HG02610 (cell line): ENCODE data around the gene CD109.
"Not testable (repeated sequence)": the region's sequence is repeated elsewhere in the genome, so short reads cannot be mapped to it uniquely, and the experiment has no call there.

Experiments
- ATAC-seq: cut with Tn5 transposase; IDR thresholded peaks from one replicate; pipeline ENCODE4 v1.9.1; 2021; ENCODE audit warnings: mild to moderate bottlenecking, moderate library complexity; ENCODE audit not compliant: unreplicated experiment

Gene CD109

DNA sequence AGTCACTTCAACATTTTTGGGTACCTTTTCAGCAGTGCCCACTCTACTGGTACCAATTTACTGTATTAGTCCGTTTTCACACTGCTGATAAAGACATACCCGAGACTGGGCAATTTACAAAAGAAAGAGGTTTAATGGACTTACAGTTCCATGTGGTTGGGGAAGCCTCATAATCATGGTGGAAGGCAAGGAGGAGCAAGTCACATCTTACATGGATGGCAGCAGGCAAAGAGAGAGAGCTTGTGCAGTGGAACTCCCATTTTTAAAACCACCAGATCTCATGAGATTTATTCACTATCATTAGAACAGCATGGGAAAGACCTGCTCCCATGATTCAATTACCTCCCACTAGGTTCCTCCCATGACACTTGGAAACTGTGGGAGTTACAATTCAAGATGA, 12.4 kb upstream of the CD109 start:
- not testable (repeated sequence) for ATAC-seq

DNA sequence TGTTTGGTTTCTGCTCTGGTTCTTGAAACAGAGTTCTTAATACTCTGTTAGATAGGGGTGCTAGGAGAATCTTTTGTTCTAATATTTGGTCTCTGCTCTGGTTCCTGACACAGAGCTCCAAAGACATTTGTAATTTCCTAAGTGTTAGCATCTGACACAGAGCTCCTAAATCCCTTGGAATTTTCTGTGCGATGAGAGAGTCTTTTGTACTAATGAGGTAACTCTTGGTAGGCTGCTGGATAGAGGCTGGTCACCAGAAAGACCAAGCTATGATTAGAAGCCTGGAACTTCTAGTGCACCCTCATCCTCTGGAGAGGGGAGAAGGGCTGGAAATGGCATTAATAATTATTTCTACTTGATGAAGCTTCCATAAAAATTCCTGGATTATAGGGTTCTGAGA, 7.7 kb upstream of the CD109 start:
- no peak for ATAC-seq

DNA sequence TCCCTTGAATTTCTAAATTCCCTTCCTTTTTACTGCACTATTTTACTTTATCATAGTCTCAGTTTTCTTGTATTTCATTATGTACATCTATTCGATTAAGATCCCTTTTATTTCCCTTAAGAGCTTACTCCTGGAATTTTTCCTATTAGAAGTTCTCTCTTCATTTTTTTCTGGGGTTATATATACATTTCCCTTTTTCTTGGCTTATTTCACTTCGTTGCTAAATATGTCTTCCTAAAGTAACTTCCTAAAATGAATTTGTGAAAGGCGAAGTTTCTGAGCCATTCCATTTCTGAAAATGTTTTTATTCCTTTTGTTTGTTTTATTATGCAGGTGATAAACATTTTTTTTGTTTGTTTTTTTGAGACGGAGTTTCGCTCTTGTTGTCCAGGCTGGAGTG, 5.9 kb upstream of the CD109 start:
- ATAC-seq = no peak

DNA sequence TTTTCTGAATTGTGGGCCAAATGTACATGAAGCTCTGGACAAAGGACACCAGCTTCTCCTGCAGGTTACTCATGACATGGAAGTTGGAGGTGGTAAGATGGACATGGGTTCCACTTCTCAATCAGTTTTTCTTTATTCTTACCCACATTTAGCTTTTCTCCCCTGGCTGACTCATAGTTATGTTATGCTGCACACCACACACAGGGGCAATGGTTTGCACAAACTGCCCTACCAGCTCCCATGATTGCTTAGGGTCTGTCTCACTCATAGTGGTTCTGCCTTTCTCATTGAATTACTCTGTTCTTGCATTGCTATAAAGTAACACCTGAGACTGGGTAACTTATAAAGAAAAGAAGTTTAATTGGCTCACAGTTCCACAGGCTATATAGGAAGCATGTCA, 4.5 kb upstream of the CD109 start:
- no peak for ATAC-seq

DNA sequence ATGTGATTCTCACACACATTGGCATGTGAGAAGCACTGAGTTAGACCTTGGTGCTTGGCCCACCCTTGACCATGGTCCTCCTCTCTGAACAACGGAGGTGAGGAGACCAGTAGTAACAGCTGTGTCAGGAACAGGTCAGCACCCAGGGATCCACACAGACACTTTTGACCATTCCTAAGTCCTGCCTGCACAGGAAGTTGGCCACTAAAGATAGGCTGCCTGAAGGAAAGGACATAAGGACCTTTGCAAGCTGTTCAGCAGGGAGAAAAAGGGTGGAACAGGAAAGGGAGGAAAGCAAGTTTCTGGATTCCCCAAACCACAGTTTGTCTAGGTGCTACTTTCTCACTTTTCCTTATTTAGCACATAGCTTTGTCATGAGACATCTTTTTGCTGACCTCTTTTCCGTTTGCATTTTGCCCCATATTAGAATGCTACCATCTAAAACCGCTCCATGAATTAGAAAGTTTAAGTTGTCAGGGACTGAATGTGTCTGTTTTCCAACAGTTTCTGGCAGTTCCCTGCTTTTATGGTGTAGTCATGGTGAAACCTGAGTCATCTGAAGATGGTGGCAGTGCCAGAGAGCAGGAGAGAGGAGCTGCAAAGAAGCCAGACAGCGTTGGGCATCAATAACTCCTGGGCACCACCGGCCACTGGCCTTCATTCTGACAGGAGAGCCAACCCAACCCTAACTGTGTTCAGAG, 1.1 kb upstream of the CD109 start:
- no peak for ATAC-seq

DNA sequence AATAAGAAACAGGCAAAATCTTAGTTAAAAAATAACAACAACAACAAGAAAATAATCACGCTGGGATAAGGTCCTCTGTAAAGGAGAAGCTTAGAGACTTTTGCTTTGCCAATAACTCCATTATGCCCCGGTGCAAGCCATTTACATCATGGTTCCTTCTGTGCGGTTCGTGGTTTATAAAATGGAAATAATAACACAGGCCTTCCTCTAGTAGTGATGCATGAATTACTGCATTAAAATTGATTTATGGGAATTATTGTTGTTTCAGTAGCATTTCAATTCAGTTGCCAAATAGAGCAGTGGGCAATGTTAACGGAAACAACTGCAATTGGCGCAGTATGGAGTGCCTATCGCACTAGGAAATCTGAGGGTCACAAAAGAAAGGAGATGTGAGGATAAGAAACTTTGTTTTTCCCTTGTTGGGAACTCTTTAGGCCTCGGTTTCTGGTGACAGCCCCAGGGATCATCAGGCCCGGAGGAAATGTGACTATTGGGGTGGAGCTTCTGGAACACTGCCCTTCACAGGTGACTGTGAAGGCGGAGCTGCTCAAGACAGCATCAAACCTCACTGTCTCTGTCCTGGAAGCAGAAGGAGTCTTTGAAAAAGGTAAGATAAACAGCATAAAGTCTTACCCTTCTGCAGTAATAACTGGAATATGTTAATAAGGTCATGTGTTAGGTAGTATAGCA, 1.1 kb downstream of the CD109 start:
- peak; percentile 52 for ATAC-seq

DNA sequence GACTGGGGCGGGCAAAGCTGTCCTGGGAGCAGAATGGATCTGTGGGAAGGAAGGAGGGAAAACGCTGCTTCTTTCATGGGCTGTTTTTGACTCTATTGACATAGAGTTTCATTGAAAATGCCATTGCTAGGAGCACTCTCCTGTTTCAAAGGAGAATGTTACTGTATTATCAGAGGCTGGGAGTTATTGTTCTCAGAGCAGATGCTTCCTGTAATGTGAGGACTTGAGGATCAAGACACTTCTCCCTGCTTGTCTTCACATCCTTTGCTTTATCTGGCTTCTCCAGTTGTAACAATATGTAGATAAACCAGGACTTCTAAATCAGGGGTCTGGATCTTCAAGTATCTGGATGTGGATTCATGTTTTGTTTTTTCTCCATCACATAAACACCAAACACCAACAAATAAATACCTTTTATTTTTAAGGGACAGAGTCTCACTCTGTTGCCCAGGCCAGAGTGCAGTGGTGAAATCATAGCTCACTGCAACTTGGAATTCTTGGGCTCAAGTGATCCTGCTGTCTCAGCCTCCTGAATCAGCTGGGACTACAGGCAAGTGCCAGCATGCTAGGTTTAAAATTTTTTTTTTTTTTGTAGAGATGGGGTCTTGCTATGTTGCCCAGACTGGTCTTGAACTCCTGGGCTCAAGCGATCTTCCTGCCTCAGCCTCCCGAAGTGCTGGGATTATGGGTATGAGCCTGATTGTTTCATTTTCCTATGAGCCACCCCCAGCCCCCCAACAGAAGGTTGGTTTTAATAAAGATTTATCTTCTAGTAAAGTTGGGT, 3.9 kb downstream of the CD109 start:
- ATAC-seq = no peak

DNA sequence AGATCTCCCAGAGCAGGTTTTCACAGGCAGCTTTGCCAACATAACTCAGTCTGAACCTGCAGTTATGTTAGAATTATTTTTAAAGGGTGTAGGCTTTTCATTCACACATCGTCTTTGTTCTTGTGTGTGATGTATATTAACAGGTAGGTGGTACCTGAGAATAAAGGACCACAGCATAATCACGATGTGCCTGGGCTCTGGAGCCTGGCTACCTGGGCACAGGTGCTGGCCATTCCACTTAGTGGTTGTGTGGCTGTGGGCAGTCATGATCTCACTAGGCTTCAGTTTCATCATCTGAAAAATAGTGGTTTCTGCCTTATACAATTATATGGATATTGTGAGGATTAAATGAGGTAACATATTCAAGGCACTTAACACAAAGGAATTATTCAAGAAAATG, 6.4 kb downstream of the CD109 start:
- no peak for ATAC-seq

DNA sequence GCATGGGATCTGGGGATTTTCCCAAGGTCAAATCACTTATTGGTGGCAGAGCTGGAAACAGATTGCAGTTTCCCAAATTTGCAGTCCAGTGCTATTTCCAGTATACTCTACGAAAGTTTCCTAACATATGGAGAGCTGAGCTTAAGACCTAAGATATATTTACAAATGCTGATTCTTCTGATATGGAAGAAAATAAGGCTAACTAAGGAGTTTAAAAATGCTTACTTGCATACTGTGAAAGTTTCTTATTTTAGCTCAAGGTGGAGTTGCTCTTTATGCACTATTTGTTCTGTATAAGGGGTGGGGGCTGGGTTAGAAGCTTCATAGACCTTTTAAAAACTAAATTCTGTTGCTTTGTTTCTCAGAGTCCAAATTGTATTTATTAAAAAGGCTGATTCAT, 7.5 kb downstream of the CD109 start:
- no peak for ATAC-seq

DNA sequence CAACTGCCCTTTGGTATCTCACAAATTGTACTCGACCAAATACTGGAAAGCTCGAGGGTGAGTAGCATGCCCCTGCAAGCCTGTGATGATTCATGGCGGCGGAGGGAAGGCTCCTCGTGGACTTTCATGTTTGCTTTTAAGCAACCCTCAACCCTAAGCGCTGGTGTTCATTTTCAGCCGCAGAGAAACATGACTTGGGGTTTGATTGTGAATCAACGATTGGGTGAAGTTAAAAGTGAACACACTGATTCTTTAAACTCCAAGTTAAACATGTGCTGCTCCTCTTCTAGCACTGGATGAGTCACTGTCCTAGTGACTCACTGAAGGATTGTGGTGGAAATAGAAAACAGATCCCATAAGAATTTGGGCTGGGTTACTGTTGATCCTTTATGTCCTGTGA, 8.3 kb downstream of the CD109 start:
- ATAC-seq = no peak

DNA sequence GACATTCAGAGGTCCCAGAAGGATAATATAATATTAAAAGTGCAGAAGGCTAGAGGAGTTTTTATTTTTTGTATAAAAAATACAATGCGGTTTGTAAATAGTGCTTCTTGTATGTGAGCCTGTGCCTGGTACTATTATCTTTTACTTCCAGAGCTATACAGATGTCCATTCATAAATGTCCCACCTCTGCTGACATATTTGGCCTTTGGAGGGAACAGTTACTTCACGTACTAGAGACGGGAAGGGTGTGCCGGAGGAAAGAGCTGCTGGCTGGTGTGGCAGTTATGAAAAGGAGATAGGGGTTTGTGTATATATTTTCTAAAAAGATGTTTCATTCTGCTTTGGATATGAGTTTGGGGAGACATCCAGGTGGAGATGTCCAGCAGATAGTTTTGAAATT, 8.8 kb downstream of the CD109 start:
- ATAC-seq = no peak

DNA sequence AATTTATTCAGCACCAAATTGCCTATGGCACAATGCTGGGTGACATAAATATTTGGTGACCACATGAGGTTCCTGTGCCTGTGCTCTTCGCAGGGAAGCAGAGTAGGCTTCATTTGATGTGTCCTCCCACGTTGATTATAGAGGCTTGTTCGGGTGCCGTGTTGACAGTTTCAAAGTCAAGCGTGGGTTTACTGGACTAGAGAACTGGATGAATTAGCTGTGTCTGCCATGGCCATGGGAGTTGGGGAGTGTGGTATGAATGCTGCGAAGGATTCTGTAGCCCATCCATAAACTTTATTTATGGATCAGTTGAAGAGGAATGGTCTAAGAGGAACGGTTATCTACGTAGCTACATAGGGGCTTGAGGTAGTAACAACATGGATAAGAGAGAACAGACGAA, 11.0 kb downstream of the CD109 start:
- ATAC-seq = no peak

DNA sequence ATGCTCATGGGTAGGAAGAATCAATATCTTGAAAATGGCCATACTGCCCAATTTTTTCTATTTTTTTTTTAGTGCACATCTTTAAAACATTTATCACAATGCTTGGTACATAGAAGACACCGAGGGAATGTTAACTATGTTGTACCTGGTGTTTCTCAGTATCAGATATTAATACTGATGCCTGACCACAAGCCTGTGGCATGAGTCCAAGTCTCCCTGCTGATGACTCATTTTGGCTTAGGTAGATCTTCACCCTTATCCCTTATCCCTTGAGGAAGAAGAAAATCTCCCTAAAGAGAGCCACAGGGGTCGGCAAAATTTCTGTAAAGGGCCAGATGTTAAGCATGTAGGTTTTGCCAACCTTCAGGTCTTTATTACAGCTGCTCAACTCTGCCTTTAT, 14.5 kb downstream of the CD109 start:
- ATAC-seq = no peak

DNA sequence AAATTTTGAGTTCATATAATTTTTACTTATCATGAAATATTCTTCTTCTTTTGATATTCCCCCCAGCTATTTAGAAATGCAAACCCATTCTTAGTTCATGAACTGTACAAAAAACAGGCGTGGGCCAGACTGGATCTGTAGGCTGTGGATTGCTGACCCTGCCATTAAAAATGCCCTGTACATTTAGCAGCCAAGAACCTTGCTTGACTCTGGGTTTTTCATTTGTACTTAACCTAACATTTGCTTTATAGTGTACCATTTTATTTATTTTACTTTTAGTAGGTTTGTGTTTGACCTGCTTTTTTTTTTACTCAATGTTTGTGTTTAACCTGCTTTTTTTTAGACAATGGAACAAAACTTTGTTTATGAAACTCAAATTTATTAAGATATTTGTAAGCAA, 14.9 kb downstream of the CD109 start:
- no peak for ATAC-seq

DNA sequence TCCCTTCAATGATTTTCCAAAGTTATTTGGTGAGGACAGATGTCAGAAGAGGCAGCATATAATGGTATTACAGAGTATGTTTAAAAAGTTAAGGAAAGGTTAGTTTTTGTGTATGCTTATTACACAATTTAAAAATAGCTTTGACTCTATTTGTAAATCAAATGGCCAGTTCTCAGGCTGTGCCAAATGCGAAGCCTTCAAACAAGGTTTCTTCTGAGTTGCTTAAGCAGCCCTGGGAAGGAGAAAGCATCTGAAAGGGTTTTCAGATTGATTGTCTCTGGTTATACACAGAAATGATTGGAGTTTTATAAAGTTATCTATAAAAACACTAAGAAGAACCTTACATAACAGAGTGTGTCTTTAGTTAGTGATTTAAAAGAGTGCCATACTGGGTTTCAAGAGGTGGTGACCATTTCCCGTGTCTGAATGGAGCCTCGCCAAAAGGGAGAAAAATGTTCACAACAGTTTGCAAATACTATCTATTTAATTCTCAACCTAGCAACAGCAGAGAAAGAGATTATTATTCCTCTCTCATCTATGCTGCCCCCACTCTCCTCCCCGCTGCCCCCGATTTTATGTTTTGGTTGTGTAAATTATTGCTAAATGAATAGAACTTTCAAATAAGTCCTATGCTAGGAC, 16.7 kb downstream of the CD109 start:
- no peak for ATAC-seq

DNA sequence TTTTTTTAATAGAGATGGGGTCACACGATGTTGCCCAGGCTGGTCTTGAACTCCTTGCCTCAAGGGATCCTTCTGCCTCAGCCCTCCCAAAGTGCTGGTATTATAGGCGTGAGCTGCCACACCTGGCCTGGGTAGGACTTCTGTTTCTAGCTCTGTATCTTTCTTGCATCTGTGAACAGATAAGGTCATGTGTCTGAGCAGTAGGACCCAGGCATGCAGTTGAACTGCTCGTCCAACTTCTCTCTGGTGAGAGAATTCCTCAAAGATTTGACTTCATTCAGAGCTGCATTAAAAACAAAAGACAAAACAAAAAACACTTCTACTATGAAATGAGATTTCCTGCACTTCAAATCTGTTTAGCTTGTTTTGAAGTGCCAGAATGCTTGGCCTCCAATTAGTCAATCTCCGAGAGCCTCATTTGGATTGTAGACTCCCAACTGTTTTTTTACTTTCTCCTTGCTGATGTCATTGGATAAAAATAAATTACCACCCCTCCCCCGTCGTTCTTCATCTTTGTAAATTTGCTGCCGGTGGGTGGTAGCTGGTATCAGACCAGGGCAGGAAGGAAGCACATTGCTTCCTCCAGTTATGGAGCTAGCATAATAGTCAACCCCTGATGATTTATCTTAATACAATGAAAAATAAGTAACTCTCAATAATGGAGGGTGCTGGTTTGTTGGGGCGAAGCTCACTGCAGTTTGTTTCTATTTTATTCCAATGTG, 17.6 kb downstream of the CD109 start:
- peak; percentile 38 for ATAC-seq

DNA sequence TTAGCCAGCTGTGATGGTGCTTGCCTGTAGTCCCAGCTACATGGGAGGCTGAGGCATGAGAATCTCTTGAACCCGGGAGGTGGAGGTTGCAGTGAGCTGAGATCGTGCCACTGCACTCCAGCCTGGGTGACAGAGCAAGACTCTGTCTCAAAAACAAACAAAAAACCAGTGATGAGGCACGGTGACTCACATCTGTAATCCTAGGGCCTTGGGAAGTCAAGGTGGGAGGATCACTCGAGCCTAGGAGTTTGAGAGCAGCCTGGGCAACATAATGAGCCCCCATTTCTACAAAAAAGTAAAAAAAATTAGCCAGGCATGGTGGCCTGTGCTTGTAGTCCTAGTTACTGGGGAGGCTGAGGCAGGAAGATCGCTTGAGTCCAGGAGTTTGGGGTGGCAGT, 19.1 kb downstream of the CD109 start:
- not testable (repeated sequence) for ATAC-seq

DNA sequence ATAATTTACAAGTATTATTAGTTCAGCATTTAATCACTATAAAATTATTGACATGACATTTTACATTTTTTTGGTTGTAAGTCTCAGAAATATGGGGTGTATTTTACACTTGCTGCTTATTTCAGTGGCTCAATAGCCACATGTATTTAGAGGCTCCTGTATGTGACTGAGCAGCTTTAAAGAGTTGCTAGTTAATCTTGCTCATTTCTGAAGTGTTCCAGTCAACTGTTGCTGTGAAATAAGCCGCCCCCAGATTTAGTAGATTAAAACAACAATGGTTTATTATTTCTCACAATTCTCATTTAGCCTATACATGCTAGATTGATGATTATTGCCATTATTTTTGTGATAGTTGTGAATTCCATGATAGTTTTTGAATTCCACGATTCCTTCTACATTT, 23.0 kb downstream of the CD109 start:
- no peak for ATAC-seq

DNA sequence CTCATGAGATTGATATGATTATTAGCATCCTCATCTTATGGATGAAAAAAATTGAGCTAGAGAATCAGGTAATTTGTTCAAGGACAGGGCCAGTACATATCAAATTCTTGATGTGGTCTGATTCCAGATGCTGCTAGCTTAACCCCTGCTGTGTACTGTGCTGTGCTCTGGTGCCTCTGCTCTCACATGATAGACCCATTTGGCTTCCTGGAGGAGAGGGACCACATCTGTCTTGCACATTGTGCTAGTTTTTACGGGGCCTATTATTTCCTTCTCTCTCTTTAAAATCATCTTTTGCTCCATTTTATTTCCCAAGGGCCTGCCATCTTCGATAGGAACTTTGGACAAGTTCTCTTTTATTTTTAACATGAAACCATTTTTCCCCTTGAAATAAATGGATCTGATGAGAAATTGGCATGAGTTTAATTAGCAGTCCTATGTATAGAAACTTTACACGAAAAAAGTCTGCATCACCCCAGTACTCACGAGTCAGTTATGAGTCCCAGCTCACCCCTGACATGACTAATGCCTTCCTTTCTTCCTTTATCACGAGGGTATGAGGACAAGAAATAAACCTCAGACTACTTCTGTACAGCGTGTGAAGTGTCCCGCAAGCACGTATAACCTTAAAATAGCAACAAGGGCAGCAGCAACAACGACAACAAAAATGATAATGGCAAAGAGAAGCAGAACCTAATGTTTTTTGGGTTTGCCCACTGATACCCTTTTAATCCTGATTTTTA, 26.5 kb downstream of the CD109 start:
- ATAC-seq = peak; percentile 91

DNA sequence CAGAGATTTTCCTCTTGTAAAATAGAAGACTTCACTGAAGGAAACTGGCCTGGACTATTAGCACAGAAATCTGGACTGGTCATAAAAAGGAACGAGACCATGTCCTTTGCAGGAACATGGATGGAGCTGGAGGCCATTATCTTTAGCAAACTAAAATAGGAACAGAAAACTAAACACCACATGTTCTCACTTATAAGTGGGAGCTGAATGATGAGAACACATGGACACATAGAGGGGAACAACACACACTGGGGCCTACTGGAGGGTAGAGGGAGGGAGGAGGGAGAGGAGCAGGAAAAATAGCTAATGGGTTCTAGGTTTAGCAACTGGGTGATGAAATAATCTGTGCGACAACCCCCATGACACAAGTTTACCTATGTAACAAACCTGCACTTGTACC, 27.5 kb downstream of the CD109 start:
- ATAC-seq = not testable (repeated sequence)
